Ecto neural progenitor cell (in vitro differentiated cells): ENCODE data around the gene CINP.
A peak's percentile ranks its signal among the peaks of the same experiment; 100 is the strongest.
"Not testable (repeated sequence)": the region's sequence is repeated elsewhere in the genome, so short reads cannot be mapped to it uniquely, and the experiment has no call there.

Experiments used
- DNase-seq: peaks from one replicate; pipeline ENCODE4 v3.0.0-alpha.2; 2018; ENCODE audit warnings: low spot score

CINP gene

DNA sequence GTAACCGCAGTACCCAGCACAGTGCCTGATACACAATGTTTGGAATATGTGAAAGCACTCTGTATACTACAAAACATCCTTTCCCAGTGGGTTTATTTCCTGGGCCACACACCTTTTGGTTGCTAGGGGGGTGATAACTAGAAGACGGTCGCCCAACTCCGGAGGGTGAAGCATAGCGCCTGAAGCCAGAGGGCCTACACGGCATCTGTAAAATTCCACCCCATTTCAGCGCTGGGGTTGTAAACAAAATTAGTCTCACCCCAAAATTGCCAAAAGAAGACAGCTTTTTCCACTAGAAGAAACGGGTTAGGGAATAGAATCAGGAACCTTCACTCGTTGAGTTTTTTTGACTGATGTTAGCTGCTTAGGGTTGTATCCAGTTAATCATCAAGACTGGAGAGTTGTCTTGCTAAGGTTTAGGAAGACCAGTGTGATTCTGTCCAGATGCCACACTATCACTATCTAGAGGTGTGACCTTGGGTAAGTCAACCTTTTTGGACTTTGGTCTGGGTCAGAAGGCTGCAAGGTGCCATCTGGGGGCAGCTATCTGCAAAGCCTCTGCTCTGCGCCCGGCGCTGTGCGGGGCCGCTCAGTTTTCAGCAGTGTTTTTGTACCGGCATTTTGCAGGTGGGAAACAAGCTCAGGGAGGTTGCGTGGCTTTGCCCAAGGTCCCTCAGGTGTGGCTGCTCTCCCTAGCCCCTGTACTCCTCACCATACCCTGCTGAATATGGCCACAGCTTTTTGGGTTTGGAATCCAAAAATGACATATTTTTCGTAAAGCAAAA lies 41.8 kb downstream of the CINP start:
- DNase-seq = no peak

DNA sequence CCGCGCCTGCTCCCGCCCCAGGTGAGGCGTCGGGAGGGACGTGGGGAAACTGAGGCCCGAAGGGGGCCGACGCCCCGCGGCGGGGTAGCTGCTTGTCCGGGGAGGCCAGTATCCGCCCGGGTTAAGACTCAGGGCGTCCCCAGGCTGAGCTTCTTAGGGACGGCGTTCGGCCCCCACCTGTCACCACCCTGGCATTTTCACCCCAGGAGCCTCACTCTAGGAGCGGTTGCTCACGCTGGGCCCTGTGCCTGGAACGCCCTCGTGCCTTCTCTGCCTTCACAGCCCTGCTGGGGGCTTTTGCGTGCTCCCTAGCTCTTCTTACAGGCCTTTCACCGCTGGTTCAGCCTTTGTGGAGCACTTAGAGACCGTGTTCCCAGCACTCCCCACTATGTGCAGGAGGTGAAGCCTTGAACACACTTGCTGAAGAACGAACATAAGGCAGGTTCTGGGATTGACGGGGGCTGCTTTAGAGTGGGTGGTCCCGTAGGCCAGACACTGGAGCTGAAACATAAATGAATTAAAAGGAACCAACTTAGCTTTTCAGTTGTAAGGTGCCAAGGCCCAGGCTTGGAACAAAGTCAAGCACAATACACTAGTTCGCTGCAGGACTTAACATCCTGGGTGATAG lies 42.5 kb downstream of the CINP start:
- DNase-seq = peak; percentile 58

DNA sequence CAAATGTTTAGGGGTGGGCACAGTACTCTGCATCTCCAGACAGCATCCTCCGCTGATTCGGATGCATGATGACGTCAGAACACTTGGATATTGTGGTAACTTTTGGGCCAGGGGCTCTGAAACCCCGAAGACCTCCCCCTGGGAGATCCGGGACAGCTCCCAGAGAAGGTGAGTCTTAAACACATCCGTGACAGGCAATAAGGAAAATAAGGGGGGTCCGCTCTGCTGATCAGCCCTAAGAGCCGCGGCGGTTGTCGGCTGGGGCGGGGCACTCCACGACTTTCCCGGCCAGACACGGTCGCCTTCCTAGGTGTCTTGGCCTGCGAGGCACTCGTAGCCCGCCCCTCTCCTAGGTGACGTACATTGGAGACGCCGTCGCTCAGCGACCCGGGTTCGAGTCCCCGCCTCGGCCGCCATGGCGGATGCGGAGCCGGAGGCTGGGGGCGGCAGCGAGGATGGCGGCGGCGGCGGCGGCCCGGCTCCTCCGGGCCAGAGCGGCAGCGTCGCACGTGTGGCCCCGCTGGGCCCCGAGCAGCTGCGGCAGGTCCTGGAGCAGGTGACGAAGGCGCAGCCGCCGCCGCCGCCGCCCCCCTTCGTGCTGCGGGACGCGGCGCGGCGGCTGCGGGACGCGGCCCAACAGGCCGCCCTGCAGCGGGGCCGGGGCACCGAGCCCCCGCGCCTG lies 43.2 kb downstream of the CINP start, which contains the start of gene ZNF839:
ZNF839 (plus strand) TSS at position 396 of the 682 bp plus-strand sequence; CDS start at position 416, 20 bp downstream.
- peak; percentile 95 for DNase-seq

DNA sequence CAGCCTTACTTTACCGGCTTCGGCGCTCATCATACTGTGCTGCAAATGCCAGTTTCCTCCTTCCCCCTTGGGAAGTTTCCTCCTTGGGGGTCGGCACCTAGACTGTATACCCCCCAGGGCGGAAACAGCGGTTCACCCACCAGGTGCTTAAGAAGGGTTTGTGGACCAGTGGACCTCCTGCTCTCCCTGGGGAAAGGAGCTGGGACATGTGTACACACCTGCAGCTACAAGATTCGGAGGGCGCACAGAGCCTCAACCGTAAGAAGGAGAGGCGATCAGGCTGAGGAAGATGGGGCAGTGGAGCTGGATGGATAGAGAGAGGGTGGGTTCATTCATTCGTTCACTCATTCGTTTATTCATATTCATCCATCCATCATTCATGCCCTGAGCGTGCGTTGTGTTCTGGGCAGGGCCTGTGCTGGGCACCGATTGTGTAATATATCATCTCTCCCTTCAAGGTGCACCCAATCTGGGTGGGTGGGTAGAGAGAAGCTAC lies 43.9 kb downstream of the CINP start:
- DNase-seq = no peak

DNA sequence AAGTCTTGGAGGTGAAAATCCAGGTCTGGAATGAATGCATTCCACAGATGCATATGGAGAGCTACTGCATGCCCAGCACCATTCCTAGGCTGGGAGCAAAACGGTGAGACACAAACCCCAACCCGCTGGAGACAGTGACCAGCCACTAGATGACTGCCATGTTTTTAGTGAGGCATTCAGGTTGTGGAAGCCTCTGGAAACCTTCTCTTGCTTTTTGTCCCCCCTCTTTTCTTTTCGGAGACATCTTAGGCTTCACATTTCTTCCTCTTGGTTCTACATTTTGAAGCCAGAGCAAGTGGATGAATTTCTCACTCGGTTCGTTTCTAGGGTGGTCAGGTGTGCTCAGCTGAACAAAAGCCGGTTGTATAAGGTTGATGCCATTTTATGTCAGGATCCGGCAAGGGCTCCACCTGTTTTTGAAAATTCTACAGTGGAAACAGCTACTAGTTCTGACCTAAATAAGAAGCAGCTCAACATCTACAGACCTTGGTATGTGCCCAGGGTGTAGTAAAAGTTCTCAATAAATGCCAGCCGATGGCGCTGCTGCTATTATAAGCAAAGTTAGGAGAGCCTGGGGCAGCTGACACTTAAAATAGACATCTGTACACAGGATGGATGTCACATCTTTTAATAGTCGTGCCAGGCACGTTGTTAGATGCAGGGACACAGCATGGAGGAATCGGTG lies 45.0 kb downstream of the CINP start:
- DNase-seq = no peak

DNA sequence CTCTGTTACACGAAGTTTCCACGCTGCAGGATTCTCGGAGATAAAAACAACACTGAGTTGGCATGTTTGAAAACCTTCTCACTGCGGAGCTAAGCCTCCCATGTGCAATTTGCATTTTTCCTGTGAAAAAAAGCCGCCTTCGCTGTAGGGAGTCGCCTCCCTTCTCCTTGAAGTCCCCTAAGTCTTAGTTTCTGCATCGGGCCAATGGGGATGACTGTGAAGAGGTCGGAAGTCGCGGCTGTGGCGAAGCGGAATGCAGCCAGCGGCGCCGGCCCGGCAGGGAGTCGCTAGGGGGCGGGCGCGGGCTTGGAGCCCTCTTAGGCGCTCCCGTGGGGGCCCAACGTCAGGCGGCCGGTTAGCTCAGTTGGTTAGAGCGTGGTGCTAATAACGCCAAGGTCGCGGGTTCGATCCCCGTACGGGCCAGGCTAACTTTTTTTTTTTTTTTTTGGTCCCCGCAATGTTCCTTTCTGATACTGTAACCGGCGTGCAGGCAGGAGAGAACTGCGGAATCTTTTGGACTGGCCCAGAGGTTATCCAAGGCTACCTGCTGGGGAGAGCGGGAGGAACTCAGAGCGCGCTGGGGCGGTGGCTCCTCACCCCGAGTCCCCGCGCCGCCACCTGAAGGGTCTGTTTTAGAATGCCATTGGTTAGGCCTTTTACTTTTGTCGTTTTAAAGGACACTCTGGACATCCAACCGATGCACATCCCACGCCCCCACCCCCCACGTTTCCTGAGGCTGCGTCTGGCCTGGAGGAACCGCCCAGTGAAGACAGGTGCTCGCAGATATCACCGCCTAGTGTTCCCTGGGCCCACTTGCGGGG lies 45.7 kb downstream of the CINP start:
- peak; percentile 100 for DNase-seq

DNA sequence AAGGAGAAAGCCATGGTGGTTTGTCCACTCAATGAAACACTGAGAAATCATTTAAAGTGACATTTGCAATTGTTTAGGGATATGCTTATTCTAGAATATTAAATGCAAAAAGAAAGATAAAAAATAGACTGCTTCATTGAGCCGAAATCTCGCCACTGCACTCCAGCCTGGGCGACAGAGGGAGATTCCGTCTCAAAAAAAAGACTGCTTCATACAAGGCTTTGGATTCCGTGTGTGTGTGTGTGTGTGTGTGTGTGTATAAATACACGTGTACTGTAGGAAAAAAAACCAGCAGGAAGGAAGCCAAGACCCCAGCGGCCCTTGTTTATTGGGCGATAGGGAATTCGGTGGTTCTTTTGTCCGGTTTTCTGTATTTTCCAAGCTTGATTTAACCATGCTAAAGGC lies 46.4 kb downstream of the CINP start:
- no peak for DNase-seq

DNA sequence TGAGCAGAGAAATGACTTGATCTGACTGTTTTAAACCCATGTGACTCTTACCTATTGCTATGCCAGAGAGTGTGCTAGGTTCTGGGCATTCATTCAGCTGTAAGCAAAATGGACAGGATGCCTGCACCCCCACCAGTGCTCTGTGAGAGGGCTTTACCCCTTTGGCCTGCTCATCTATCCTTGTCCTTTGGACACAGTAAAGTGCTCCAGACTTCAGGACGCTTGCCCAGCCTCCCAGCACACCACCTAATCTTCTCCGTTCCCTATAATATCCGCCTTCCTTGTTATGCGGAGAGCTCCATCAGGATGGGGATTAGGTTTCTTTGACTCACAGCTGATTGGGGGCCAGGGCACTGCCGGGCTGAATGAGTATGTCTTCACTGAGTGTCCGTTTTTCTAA lies 47.6 kb downstream of the CINP start:
- no peak for DNase-seq

DNA sequence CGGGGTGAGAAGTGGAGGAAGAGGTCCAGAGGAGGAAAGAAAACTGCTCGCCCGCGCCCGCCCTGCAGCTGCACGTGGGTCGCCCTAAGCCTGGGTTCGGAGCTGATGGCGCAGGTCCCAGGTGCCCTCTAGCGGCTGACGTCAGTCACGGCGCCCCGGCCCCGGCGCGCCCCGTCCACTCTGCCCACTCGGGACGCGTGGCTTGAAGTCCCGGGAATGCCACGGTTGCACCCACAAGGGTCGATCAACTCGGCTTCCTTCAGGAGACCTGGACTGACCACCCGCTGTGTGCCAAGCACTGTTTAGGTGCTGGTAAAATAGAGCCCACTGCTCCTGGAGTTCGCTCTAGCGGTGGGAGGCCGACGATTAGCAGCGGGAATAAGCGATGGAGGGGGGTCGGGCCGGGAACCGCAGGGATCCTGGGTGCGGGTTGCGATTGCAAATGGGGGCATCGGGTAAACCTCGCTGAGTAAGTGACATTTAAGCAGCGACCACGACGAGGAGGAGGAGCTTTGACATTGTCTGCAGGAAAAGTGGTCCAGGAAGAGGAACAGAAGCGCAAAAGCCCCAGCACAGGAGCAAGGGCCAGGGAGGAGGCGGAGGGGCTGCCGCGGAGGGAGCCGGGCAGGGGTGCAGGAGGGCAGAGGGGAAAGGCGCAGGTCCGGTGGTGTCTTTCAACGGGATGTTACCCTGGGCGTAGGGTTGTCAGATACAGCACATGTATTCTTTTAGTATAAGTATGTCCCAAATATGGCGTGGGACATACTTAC lies 48.3 kb downstream of the CINP start:
- DNase-seq = peak; percentile 90

DNA sequence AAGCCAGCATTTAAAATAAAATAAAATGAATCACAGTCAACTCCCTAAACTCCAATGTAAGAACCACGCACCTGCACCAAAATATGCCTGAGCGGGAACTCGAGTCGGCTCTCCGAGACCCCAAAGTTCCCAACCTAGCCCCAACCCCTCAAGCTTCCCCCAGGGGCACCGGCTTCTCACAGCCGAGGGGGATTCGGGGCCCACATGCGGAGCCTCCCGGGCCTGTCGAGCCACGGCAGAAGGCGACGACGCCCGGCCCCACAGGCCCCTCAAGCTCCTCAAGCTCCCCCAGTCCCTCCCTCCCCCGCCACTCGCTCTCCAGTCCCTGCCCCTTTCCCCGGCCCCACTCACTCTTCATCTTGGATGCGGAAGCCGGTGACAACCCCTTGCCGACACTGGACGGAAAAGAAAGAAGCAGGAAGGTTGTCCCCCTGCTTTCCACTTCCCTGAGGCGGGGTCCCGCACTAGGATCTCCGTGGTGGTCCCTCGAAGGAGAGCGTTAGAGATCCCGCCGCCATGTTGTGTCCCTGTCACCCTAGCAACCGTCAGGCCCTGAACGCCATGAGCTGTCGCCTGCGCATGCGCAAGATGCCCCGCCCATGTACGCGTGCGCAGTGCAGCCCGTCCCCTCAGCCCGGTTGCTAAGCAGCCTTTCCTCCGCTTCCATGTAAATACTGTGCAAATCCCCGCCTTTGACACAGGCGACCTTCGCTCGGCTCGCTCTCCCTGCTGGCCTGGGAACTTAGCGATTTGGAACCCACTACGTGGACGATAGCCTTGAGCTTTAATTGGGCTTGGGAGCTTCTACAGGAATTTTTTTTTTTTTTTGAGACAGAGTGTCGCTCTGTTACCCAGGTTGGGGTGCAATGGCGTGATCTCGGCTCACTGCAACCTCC lies 57.8 kb downstream of the CINP start, which contains the start of gene MOK:
MOK (minus strand) TSS at position 554 of the 896 bp plus-strand sequence; CDS start at position 358, 196 bp downstream.
- peak; percentile 99 for DNase-seq

DNA sequence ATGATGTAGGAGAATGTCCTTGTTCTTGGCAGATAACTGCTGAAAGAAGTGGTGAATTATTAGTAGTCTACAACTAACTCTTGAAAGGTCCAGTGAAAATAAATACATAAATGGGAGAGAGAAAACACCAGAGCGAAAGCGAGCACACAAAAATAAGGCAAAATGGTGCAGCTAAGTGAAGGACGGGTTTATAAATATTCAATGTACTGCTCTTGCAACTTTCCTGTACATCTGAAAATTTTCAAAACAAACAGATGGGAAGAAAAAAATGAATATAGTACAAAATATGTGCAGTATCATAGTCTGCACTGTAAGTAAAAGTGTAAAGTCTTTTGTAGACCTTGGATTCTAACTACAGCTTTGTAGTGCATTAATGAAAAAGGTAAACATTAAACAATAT lies 59.0 kb downstream of the CINP start:
- DNase-seq = no peak

DNA sequence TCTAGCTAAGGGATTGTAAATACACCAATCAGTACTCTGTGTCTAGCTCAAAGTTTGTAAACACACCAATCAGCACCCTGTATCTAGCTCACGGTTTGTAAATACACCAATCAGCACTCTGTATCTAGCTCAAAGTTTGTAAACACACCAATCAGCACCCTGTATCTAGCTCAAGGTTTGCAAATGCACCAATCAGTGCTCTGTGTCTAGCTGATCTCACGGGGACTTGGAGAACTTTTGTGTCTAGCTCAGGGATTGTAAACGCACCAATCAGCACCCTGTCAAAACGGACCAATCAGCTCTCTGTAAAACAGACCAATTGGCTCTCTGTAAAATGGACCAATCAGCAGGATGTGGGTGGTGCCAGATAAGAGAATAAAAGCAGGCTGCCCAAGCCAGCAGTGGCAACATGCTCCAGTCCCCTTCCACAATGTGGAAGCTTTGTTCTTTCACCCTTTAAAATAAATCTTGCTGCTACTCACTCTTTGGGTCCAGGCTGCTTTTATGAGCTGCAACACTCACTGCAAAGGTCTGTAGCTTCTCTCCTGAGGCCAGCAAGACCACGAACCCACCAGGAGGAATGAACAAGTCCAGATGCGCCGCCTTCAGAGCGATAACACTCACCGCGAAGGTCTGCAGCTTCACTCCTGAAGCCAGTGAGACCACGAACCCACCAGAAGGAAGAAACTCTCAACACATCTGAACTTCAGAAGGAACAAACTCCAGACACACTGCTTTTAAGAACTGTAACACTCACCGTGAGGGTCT lies 64.2 kb downstream of the CINP start:
- not testable (repeated sequence) for DNase-seq
